ENCODE measurements around the gene TEX36. TPM values are rescaled to one million over a fixed set of nuclear protein-coding genes. Genes with fewer than 3 reads are reported as not detected.

Gene TEX36
- total RNA-seq, 1 donor from 2014 or later: not detected

- peaks cover 28% of the 10 kb centered on the region for H3K27me3 Mint-ChIP-seq (ENCODE audit: low read depth)
- H3K4me1 Mint-ChIP-seq: peaks cover 9% of the 10 kb centered on the region
- H3K36me3 Mint-ChIP-seq: no peaks in the 10 kb centered on the region
- DNase-seq (ENCODE audit: low spot score in 2 of 2, unreplicated experiment in 2 of 2): no peak
- no peak overlapping the region for H3K4me3 Mint-ChIP-seq
- no peak overlapping the region for H3K27ac Mint-ChIP-seq
- H3K9me3 Mint-ChIP-seq: no peaks in the 10 kb centered on the region
- no peak for TF ChIP-seq CTCF (IDR thresholded peaks at IDR 0.05; ENCODE audit: unreplicated experiment)
Observed at GRCh38 chr10:125627646-125628045, 55.3 kb downstream of the TEX36 start.

GRCh38 chr10:125626671-125627070, 56.3 kb downstream of the TEX36 start:
- no peaks in the 10 kb centered on the region for H3K36me3 Mint-ChIP-seq
- no peak overlapping the region for H3K27ac Mint-ChIP-seq
- H3K4me3 Mint-ChIP-seq: no peak overlapping the region
- H3K27me3 Mint-ChIP-seq (ENCODE audit: low read depth): peaks cover 23% of the 10 kb centered on the region
- no peak for DNase-seq (ENCODE audit: low spot score in 2 of 2, unreplicated experiment in 2 of 2)
- peaks cover 4% of the 10 kb centered on the region for H3K9me3 Mint-ChIP-seq
- no peak for TF ChIP-seq CTCF (IDR thresholded peaks at IDR 0.05; ENCODE audit: unreplicated experiment)
- H3K4me1 Mint-ChIP-seq: peaks cover 9% of the 10 kb centered on the region

GRCh38 chr10:125625586-125625985, 57.4 kb downstream of the TEX36 start:
- Mint-ChIP-seq H3K36me3 (no peaks in the 10 kb centered on the region), H3K4me3 (no peak overlapping the region), H3K27ac (no peak overlapping the region), H3K4me1 (peaks cover 9% of the 10 kb centered on the region), H3K9me3 (peaks cover 10% of the 10 kb centered on the region), H3K27me3 (ENCODE audit: low read depth) (peaks cover 22% of the 10 kb centered on the region)
- no peak for DNase-seq (ENCODE audit: low spot score in 2 of 2, unreplicated experiment in 2 of 2)
- no peak for TF ChIP-seq CTCF (IDR thresholded peaks at IDR 0.05; ENCODE audit: unreplicated experiment)

- Mint-ChIP-seq H3K4me3 (no peak overlapping the region), H3K36me3 (no peaks in the 10 kb centered on the region), H3K27ac (no peak overlapping the region), H3K27me3 (ENCODE audit: low read depth) (peaks cover 22% of the 10 kb centered on the region), H3K9me3 (peaks cover 10% of the 10 kb centered on the region), H3K4me1 (peaks cover 9% of the 10 kb centered on the region)
- no peak for DNase-seq (ENCODE audit: low spot score in 2 of 2, unreplicated experiment in 2 of 2)
- no peak for TF ChIP-seq CTCF (IDR thresholded peaks at IDR 0.05; ENCODE audit: unreplicated experiment)
Observed at GRCh38 chr10:125624800-125625199, 58.2 kb downstream of the TEX36 start.

- Mint-ChIP-seq H3K4me1 (no peaks in the 10 kb centered on the region), H3K36me3 (no peaks in the 10 kb centered on the region)
- DNase-seq (ENCODE audit: low spot score in 2 of 2, unreplicated experiment in 2 of 2): no peak
Observed at GRCh38 chr10:125621052-125621451, 61.9 kb downstream of the TEX36 start.

More at GRCh38 chr10:125621052-125621451, 61.9 kb downstream of the TEX36 start:
- no peak overlapping the region for H3K27ac Mint-ChIP-seq
- no peak for TF ChIP-seq CTCF (IDR thresholded peaks at IDR 0.05; ENCODE audit: unreplicated experiment)
- no peak overlapping the region for H3K4me3 Mint-ChIP-seq
- H3K27me3 Mint-ChIP-seq (ENCODE audit: low read depth): peaks cover 15% of the 10 kb centered on the region
- peaks cover 10% of the 10 kb centered on the region for H3K9me3 Mint-ChIP-seq

Measured in mesothelial cell of epicardium (in vitro differentiated cells).